HCT116 (cell line): Measurements from ENCODE around the gene BTG1. TPM values are rescaled to one million over a fixed set of nuclear protein-coding genes. Genes with fewer than 3 reads are reported as not detected.
"Not testable (repeated sequence)": the region's sequence is repeated elsewhere in the genome, so short reads cannot be mapped to it uniquely, and the experiment has no call there.

ENCODE experiments used
- ATAC-seq: fragments of 200-7000 bp; cut with Tn5 transposase; 2 replicates; pipeline ENCODE4 v1.9.1; 2020; ENCODE audit warnings: mild to moderate bottlenecking, moderate library complexity
- BruUV-seq: library from RNA; stranded (reverse); fragments of 400-500 nt; replicated peaks from 2 replicates; lab custom pipeline; 2021; lab: Mats Ljungman, UMichigan
- CTCF ChIA-PET: fragments of 300-600 bp; sonication (Branson Sonifier 250); formaldehyde crosslinking; loops from one replicate; lab custom pipeline; 2021; ENCODE audit warnings: antibody characterized with exemption; lab: Charles Lee
- POLR2A ChIA-PET: fragments of 300-600, 350-600 bp; sonication (Branson Sonifier 250); formaldehyde crosslinking; loops from one replicate; lab custom pipeline; 2021; ENCODE audit warnings: antibody characterized with exemption; lab: Charles Lee
- RAD21 ChIA-PET, 2 experiments: fragments of 300-600 bp; sonication (Branson Sonifier 250); formaldehyde crosslinking; loops; one replicate each; lab custom pipeline; 2023; ENCODE audit warnings: low total read pairs in 2 of 2; ENCODE audit not compliant: uncharacterized antibody in 2 of 2, unreplicated experiment in 2 of 2, low non-redundant PET in 1 of 2; lab: Charles Lee
- DNase-seq: peaks from one replicate; pipeline ENCODE4 v3.0.0-alpha.2; 2010; ENCODE audit warnings: low read depth, low spot score
- H2AFZ ChIP-seq: fragments of 200-600 bp; shearing (Covaris generic), sonication (generic); 2 replicates; pipeline ENCODE4 v1.6.1; 2017; ENCODE audit warnings: low read depth, mixed run types, mixed read lengths, antibody characterized with exemption, low read length; ENCODE audit not compliant: poor library complexity, severe bottlenecking
- H3K27ac ChIP-seq: 2 replicates; pipeline ENCODE4 v1.5.1; 2012; ENCODE audit warnings: low read depth, low read length
- H3K27me3 ChIP-seq: fragments of 200-600 bp; sonication (generic); 2 replicates; pipeline ENCODE4 v1.6.1; 2016; ENCODE audit warnings: mixed run types, low read length, mixed read lengths; ENCODE audit not compliant: insufficient read depth
- H3K36me3 ChIP-seq, 2 experiments: fragments of 200-500 bp in 1 of 2; fragments of 200-600 bp in 1 of 2; sonication (Bioruptor generic) in 1 of 2; sonication (generic) in 1 of 2; 2 replicates each; pipeline versions ENCODE4 v1.5.1 to v1.6.1; 2014 to 2016; ENCODE audit warnings: low read length in 2 of 2, inconsistent platforms in 1 of 2, mixed read lengths in 1 of 2, mixed run types in 1 of 2; ENCODE audit not compliant: insufficient read depth in 2 of 2, control insufficient read depth in 1 of 2
- H3K4me1 ChIP-seq, 2 experiments: fragments of 200-600 bp in 1 of 2; sonication (generic) in 1 of 2; 2 replicates each; pipeline versions ENCODE4 v1.5.1 to v1.6.1; 2012 to 2017; ENCODE audit warnings: low read length in 2 of 2, inconsistent platforms in 1 of 2, mild to moderate bottlenecking in 1 of 2, mixed read lengths in 1 of 2, mixed run types in 1 of 2, moderate library complexity in 1 of 2; ENCODE audit not compliant: insufficient read depth in 2 of 2, control insufficient read depth in 1 of 2
- H3K4me2 ChIP-seq: fragments of 200-600 bp; sonication (generic); 2 replicates; pipeline ENCODE4 v1.6.1; 2017; ENCODE audit warnings: mixed run types, low read length, mixed read lengths
- H3K4me3 ChIP-seq, 2 experiments: fragments of 200-600 bp in 1 of 2; sonication (generic) in 1 of 2; replicated peaks in 1 of 2; 2 replicates each; pipeline ENCODE4 v1.5.1; 2011 to 2016; ENCODE audit warnings: low read length in 2 of 2, control low read depth in 1 of 2, low read depth in 1 of 2, mild to moderate bottlenecking in 1 of 2, mixed read lengths in 1 of 2, mixed run types in 1 of 2
- H3K79me2 ChIP-seq: fragments of 200-600 bp; sonication (generic); 2 replicates; pipeline ENCODE4 v1.6.1; 2017; ENCODE audit warnings: mild to moderate bottlenecking, mixed run types, low read length, moderate library complexity, mixed read lengths; ENCODE audit not compliant: insufficient read depth
- H3K9ac ChIP-seq: fragments of 200-600 bp; sonication (generic); 2 replicates; pipeline ENCODE4 v1.6.1; 2016; ENCODE audit warnings: low read length, mixed read lengths
- H3K9me2 ChIP-seq: fragments of 200-600 bp; sonication (generic), shearing (Covaris generic); 2 replicates; pipeline ENCODE4 v1.6.1; 2017; ENCODE audit warnings: mixed run types, mild to moderate bottlenecking, moderate library complexity; ENCODE audit not compliant: insufficient read depth
- H3K9me3 ChIP-seq, 2 experiments: fragments of 200-500 bp in 1 of 2; fragments of 200-600 bp in 1 of 2; sonication (Bioruptor generic) in 1 of 2; sonication (generic) in 1 of 2; 2 replicates each; pipeline ENCODE4 v1.6.1; 2014 to 2017; ENCODE audit warnings: low read length in 2 of 2, mixed read lengths in 2 of 2, inconsistent platforms in 1 of 2, low read depth in 1 of 2, mild to moderate bottlenecking in 1 of 2, mixed run types in 1 of 2, moderate library complexity in 1 of 2; ENCODE audit not compliant: control insufficient read depth in 1 of 2, insufficient read depth in 1 of 2
- H4K20me1 ChIP-seq: fragments of 200-600 bp; sonication (generic), shearing (Covaris generic); 2 replicates; pipeline ENCODE4 v1.6.1; 2017; ENCODE audit warnings: mixed run types, mild to moderate bottlenecking, moderate library complexity; ENCODE audit not compliant: insufficient read depth
- intact Hi-C: fragments of 100-400 bp; cut with micrococcal nuclease; formaldehyde crosslinking; loops from 2 replicates; pipeline ENCODE4 v1.10.0; 2022
- total RNA-seq: library from RNA; stranded (reverse); gene quantifications from one replicate; pipeline ENCODE4 v1.2.1, GENCODE V29; 2021; ENCODE audit not compliant: unreplicated experiment
- TF ChIP-seq, protein P1 (sequence below): IDR thresholded peaks from 2 replicates; pipeline ENCODE4 v1.6.1; 2012; ENCODE audit warnings: low read depth

Gene BTG1
- total RNA-seq, 1 experiment from 2014 or later, result 57.3 TPM

DNA sequence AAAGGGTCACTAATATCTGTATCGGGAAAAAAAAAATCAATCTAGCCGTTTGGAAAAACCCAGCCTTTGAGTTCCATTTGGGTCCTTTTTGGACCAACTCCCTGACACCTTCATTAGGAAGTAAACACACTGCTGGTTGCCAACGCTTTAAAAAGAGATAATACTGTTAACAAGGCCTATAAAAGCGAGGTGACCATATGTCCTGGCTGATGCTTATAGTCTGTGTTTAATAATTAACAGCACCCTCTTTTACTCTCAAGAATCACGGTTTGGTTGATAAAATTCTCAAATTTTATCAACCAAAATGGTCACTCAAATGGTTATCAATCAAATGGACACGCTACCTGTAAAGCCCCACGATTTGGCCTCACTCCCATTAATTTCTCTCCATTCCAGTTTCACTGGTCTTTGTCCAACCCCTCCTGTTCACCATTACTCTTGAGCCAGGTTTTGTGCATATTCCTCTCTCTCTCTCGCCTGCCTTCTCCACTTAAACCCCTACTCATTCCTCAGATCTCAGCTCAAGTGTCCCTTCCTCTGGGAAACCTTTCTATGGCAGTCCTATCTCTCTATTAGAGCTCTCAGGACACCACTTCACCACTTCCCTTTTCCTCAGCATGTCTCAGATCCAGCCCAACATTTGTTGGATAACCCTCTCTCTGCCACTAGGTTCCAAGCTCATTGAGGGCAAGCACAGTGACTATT is 9.5 kb downstream of the BTG1 start (continued):
- TF ChIP-seq, protein P1, sequence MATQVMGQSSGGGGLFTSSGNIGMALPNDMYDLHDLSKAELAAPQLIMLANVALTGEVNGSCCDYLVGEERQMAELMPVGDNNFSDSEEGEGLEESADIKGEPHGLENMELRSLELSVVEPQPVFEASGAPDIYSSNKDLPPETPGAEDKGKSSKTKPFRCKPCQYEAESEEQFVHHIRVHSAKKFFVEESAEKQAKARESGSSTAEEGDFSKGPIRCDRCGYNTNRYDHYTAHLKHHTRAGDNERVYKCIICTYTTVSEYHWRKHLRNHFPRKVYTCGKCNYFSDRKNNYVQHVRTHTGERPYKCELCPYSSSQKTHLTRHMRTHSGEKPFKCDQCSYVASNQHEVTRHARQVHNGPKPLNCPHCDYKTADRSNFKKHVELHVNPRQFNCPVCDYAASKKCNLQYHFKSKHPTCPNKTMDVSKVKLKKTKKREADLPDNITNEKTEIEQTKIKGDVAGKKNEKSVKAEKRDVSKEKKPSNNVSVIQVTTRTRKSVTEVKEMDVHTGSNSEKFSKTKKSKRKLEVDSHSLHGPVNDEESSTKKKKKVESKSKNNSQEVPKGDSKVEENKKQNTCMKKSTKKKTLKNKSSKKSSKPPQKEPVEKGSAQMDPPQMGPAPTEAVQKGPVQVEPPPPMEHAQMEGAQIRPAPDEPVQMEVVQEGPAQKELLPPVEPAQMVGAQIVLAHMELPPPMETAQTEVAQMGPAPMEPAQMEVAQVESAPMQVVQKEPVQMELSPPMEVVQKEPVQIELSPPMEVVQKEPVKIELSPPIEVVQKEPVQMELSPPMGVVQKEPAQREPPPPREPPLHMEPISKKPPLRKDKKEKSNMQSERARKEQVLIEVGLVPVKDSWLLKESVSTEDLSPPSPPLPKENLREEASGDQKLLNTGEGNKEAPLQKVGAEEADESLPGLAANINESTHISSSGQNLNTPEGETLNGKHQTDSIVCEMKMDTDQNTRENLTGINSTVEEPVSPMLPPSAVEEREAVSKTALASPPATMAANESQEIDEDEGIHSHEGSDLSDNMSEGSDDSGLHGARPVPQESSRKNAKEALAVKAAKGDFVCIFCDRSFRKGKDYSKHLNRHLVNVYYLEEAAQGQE, result no peak

DNA sequence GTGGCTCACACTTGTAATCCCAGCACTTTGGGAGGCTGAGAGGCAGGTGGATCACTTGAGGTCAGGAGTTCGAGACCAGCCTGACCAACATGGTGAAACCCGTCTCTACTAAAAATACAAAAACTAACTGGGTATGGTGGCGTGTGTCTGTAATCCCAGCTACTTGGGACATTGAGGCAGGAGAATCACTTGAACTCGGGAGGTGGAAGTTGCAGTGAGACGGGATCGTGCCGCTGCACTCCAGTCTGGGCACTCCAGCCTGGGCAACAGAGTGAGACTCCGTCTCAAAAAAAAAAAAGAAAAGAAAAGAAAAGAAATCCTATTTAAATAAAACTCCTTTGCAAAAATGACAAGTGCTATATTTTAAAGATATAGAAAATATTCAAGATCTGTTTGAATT is 10.1 kb downstream of the BTG1 start:
- POLR2A ChIA-PET, result interaction anchor here (7.8 kb wide), 1 partner anchor 10 kb away, joined by 91 read pairs; the partner anchor contains the start of gene BTG1
- H2AFZ ChIP-seq, DNase-seq, H3K79me2 ChIP-seq, H3K9me3 ChIP-seq, H4K20me1 ChIP-seq, BruUV-seq, H3K9me2 ChIP-seq, ATAC-seq, H3K27me3 ChIP-seq, RAD21 ChIA-PET, H3K9ac ChIP-seq, intact Hi-C loops, H3K36me3 ChIP-seq, CTCF ChIA-PET, H3K27ac ChIP-seq, H3K4me3 ChIP-seq: not testable (repeated sequence)
- peak overlapping the region; percentile 22; the same call in 1 of the 2 replicates for H3K4me2 ChIP-seq
- peaks cover 0 to 42% of the 10 kb centered on the region in 2 experiments; a peak in 2 of 4 replicates for H3K4me1 ChIP-seq
